HEK293 (cell line): ENCODE measurements around the gene ZFYVE28.

Experiments used
- CTCF ChIA-PET: fragments of 350-600 bp; formaldehyde crosslinking; extraction: SDS; loops from one replicate; lab custom pipeline; 2021; ENCODE audit warnings: antibody characterized with exemption; lab: Yijun Ruan, JAX
- POLR2A ChIA-PET: fragments of 300-600 bp; formaldehyde crosslinking; extraction: SDS; loops from one replicate; lab custom pipeline; 2020; ENCODE audit warnings: antibody characterized with exemption, inconsistent platforms; lab: Yijun Ruan, JAX
- H3K27ac ChIP-seq: fragments of 200-500 bp; sonication (Bioruptor generic); 2 replicates; pipeline ENCODE4 v1.5.1; 2014; ENCODE audit warnings: low read depth, low read length, control low read depth, inconsistent platforms; ENCODE audit errors: extremely low read depth
- H3K36me3 ChIP-seq, 2 experiments: fragments of 200-500 bp in 1 of 2; sonication (Bioruptor generic) in 1 of 2; 1 replicate in 1 of 2; 2 replicates in 1 of 2; pipeline ENCODE4 v1.5.1; 2014 to 2017; ENCODE audit warnings: inconsistent platforms in 2 of 2, low read length in 2 of 2; ENCODE audit not compliant: control insufficient read depth in 2 of 2, insufficient read depth in 1 of 2
- H3K4me1 ChIP-seq: fragments of 200-500 bp; sonication (Bioruptor generic); 2 replicates; pipeline ENCODE4 v1.5.1; 2014; ENCODE audit warnings: mild to moderate bottlenecking, low read length, inconsistent platforms; ENCODE audit not compliant: control insufficient read depth, insufficient read depth
- H3K4me3 ChIP-seq: 2 replicates; pipeline ENCODE4 v1.5.1; 2011; ENCODE audit warnings: low read depth, mild to moderate bottlenecking, control low read depth, low read length, moderate library complexity
- H3K9me3 ChIP-seq: fragments of 200-500 bp; sonication (Bioruptor generic); 2 replicates; pipeline ENCODE4 v1.5.1; 2014; ENCODE audit warnings: low read depth, low read length, inconsistent platforms; ENCODE audit not compliant: control insufficient read depth, insufficient read depth
- ZNF10 ChIP-seq: fragments of 450-650 bp; formaldehyde crosslinking; IDR thresholded peaks from 2 replicates; pipeline ENCODE4 v1.5.1; 2017; ENCODE audit warnings: missing biosample characterization, missing genetic modification characterization
- ZNF169 ChIP-seq: fragments of 450-650 bp; formaldehyde crosslinking; IDR thresholded peaks from 2 replicates; pipeline ENCODE4 v1.5.1; 2016; ENCODE audit warnings: missing biosample characterization, missing genetic modification characterization
- ZNF341 ChIP-seq: fragments of 450-650 bp; formaldehyde crosslinking; IDR thresholded peaks from 2 replicates; pipeline ENCODE4; 2016; ENCODE audit warnings: low read depth, missing biosample characterization, missing genetic modification characterization
- ZNF433 ChIP-seq: fragments of 450-650 bp; formaldehyde crosslinking; IDR thresholded peaks from 2 replicates; pipeline ENCODE4 v1.5.1; 2016; ENCODE audit warnings: missing biosample characterization, missing genetic modification characterization, low read depth
- ZNF558 ChIP-seq: fragments of 450-650 bp; formaldehyde crosslinking; IDR thresholded peaks from 2 replicates; pipeline ENCODE4 v1.5.1; 2016; ENCODE audit warnings: missing biosample characterization, missing genetic modification characterization
- ZNF610 ChIP-seq: fragments of 450-650 bp; formaldehyde crosslinking; IDR thresholded peaks from 2 replicates; pipeline ENCODE4 v1.5.1; 2016; ENCODE audit warnings: missing biosample characterization, missing genetic modification characterization, borderline replicate concordance
- ZSCAN30 ChIP-seq: fragments of 450-650 bp; IDR thresholded peaks from 2 replicates; pipeline ENCODE4 v1.5.1; 2018; ENCODE audit warnings: missing biosample characterization, mild to moderate bottlenecking, missing genetic modification characterization, moderate library complexity
- TF ChIP-seq, protein P1 (sequence below): fragments of 450-650 bp; formaldehyde crosslinking; IDR thresholded peaks from 2 replicates; pipeline ENCODE4 v1.5.1; 2016; ENCODE audit warnings: missing biosample characterization, missing genetic modification characterization
- TF ChIP-seq, protein P2 (sequence below): fragments of 450-650 bp; formaldehyde crosslinking; IDR thresholded peaks from 2 replicates; pipeline ENCODE4 v1.5.1; 2016; ENCODE audit warnings: missing biosample characterization, missing genetic modification characterization, low read depth
- TF ChIP-seq, protein P3 (sequence below): fragments of 450-650 bp; formaldehyde crosslinking; IDR thresholded peaks from 2 replicates; pipeline ENCODE4 v1.5.1; 2016; ENCODE audit warnings: missing biosample characterization, missing genetic modification characterization
- TF ChIP-seq, protein P4 (sequence below): fragments of 450-650 bp; formaldehyde crosslinking; IDR thresholded peaks from 2 replicates; pipeline ENCODE4 v1.5.1; 2016; ENCODE audit warnings: missing biosample characterization, missing genetic modification characterization

ZFYVE28 gene

DNA sequence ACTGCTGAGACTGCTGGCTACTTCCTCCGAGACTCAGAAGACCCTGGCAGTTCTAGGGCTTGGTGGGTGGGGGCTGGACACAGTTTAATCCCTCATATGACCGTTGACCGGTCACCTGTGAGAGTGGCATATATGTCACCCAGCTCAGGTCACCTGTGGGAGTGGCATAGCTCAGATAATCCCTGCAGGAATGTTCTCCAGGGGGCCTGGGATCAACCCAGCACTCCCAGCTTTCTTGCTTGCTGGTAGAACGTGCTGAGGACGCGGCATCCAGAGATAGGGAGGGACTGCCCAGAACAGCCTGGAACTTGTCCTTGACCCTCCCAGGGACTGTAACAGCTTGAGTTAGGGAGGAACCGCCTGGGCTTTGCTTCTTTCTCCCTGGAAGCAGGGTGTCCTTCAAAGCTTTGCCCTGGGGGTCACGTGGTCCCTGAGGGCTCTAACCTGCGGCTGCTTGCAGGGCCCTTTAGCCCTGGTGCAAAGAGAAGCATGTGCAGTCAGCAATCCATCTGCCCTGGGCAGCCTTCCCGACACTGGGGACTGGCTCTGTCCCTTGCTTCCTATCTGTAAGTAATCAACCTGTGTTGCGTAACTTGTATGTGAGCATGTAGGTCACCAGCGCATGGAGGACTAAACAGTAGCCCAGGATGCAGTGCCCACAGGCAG lies 55.3 kb downstream of the ZFYVE28 start:
- TF ChIP-seq, protein P1, sequence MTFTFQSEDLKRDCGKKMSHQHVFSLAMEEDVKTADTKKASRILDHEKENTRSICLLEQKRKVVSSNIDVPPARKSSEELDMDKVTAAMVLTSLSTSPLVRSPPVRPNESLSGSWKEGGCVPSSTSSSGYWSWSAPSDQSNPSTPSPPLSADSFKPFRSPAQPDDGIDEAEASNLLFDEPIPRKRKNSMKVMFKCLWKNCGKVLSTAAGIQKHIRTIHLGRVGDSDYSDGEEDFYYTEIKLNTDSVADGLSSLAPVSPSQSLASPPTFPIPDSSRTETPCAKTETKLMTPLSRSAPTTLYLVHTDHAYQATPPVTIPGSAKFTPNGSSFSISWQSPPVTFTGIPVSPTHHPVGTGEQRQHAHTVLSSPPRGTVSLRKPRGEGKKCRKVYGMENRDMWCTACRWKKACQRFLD = no peak
- TF ChIP-seq ZNF558 (no peak), ZNF10 (tag by site-specific recombination) (no peak), ZNF341 (peak; percentile 69), ZSCAN30 (tag by site-specific recombination) (no peak)
- TF ChIP-seq, protein P2, sequence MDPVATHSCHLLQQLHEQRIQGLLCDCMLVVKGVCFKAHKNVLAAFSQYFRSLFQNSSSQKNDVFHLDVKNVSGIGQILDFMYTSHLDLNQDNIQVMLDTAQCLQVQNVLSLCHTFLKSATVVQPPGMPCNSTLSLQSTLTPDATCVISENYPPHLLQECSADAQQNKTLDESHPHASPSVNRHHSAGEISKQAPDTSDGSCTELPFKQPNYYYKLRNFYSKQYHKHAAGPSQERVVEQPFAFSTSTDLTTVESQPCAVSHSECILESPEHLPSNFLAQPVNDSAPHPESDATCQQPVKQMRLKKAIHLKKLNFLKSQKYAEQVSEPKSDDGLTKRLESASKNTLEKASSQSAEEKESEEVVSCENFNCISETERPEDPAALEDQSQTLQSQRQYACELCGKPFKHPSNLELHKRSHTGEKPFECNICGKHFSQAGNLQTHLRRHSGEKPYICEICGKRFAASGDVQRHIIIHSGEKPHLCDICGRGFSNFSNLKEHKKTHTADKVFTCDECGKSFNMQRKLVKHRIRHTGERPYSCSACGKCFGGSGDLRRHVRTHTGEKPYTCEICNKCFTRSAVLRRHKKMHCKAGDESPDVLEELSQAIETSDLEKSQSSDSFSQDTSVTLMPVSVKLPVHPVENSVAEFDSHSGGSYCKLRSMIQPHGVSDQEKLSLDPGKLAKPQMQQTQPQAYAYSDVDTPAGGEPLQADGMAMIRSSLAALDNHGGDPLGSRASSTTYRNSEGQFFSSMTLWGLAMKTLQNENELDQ = no peak
- Histone ChIP-seq H3K4me3 (no peak overlapping the region), H3K9me3 (no peaks in the 10 kb centered on the region), H3K27ac (no peak overlapping the region), H3K36me3 (no peaks in the 10 kb centered on the region), H3K4me1 (no peaks in the 10 kb centered on the region)
- POLR2A ChIA-PET = interaction anchor here (0.5 kb wide), 1 partner anchor 24 kb away, joined by 3 read pairs; no protein-coding TSS in a partner anchor
- CTCF ChIA-PET = no interaction called here

DNA sequence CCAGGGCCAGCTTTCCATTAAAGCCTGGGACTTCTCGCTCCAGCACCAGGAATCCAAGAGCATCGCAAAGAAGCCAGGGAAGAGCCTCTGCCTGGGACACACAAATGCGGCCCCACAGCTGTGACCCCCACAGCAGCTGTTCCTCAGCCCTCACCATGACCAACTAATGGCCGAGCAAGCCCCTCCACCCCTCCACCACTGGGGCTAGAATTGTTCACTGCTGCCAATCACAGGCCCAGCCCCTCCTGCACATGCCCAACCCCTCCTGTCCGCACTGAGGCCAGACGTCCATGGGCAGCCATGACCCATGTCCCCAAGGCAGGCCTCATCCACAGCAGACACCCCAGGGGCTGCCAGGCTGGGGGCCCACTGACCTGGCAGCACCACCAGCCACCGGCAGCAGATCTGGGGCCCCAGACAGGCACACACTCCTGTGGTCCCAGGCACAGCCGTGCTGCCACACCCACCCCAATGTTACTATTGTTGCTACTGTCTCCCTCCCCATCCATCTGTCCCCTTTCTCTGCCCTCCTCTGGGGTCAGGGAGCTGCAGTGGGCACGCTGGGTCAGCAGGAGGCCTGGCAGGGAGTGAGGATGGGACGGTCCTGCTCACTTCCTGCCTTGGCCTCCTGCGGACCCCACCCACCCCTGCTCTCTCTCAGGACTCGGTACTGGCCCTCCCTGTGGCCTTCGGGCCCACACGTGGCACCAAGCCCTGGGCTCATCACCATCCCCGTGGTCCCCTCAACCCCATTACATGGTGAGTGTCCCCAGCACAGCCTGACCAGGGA lies 56.0 kb downstream of the ZFYVE28 start:
- Histone ChIP-seq H3K9me3 (no peaks in the 10 kb centered on the region), H3K36me3 (no peaks in the 10 kb centered on the region), H3K4me3 (no peak overlapping the region)
- CTCF ChIA-PET = no interaction called here
- TF ChIP-seq ZNF610 (tag by site-specific recombination) (no peak), ZNF169 (tag by site-specific recombination) (no peak), ZNF433 (tag by site-specific recombination) (no peak)
- TF ChIP-seq, protein P3, sequence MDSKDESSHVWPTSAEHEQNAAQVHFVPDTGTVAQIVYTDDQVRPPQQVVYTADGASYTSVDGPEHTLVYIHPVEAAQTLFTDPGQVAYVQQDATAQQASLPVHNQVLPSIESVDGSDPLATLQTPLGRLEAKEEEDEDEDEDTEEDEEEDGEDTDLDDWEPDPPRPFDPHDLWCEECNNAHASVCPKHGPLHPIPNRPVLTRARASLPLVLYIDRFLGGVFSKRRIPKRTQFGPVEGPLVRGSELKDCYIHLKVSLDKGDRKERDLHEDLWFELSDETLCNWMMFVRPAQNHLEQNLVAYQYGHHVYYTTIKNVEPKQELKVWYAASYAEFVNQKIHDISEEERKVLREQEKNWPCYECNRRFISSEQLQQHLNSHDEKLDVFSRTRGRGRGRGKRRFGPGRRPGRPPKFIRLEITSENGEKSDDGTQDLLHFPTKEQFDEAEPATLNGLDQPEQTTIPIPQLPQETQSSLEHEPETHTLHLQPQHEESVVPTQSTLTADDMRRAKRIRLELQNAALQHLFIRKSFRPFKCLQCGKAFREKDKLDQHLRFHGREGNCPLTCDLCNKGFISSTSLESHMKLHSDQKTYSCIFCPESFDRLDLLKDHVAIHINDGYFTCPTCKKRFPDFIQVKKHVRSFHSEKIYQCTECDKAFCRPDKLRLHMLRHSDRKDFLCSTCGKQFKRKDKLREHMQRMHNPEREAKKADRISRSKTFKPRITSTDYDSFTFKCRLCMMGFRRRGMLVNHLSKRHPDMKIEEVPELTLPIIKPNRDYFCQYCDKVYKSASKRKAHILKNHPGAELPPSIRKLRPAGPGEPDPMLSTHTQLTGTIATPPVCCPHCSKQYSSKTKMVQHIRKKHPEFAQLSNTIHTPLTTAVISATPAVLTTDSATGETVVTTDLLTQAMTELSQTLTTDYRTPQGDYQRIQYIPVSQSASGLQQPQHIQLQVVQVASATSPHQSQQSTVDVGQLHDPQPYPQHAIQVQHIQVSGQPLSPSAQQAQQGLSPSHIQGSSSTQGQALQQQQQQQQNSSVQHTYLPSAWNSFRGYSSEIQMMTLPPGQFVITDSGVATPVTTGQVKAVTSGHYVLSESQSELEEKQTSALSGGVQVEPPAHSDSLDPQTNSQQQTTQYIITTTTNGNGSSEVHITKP (tag by site-specific recombination) = no peak
- TF ChIP-seq, protein P4, sequence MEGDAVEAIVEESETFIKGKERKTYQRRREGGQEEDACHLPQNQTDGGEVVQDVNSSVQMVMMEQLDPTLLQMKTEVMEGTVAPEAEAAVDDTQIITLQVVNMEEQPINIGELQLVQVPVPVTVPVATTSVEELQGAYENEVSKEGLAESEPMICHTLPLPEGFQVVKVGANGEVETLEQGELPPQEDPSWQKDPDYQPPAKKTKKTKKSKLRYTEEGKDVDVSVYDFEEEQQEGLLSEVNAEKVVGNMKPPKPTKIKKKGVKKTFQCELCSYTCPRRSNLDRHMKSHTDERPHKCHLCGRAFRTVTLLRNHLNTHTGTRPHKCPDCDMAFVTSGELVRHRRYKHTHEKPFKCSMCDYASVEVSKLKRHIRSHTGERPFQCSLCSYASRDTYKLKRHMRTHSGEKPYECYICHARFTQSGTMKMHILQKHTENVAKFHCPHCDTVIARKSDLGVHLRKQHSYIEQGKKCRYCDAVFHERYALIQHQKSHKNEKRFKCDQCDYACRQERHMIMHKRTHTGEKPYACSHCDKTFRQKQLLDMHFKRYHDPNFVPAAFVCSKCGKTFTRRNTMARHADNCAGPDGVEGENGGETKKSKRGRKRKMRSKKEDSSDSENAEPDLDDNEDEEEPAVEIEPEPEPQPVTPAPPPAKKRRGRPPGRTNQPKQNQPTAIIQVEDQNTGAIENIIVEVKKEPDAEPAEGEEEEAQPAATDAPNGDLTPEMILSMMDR (tag by site-specific recombination) = no peak
- TF ChIP-seq, all 188 proteins: peak for 0
- POLR2A ChIA-PET = interaction anchor here (0.5 kb wide), 1 partner anchor 23 kb away, joined by 3 read pairs; no protein-coding TSS in a partner anchor
- Histone ChIP-seq H3K27ac (no peak overlapping the region), H3K4me1 (no peaks in the 10 kb centered on the region)
